ENCODE measurements around the gene TRIM7. TPM values are rescaled to one million over a fixed set of nuclear protein-coding genes. Genes with fewer than 3 reads are reported as not detected.
A peak's percentile ranks its signal among the peaks of the same experiment; 100 is the strongest.
"Not testable (repeated sequence)": the region's sequence is repeated elsewhere in the genome, so short reads cannot be mapped to it uniquely, and the experiment has no call there.

Gene TRIM7
- total RNA-seq, 1 donor from 2014 or later: 2.7 TPM

GRCh38 chr5:181173420-181174342, 31.3 kb downstream of the TRIM7 start:
- Mint-ChIP-seq H3K4me3 (peak overlapping the region; percentile 85), H3K4me1 (peaks cover 37% of the 10 kb centered on the region), H3K27ac (peak overlapping the region; percentile 91), H3K27me3 (peaks cover 43% of the 10 kb centered on the region), H3K36me3 (ENCODE audit: low read depth) (peaks cover 3% of the 10 kb centered on the region), H3K9me3 (no peaks in the 10 kb centered on the region)
- intact Hi-C loops (cut with micrococcal nuclease): loop anchor here (1.0 to 2.0 kb wide), 4 partner anchors 9 to 49 kb away; partner anchors contain the start of gene TRIM41
- peak; percentile 88 for DNase-seq

DNA sequence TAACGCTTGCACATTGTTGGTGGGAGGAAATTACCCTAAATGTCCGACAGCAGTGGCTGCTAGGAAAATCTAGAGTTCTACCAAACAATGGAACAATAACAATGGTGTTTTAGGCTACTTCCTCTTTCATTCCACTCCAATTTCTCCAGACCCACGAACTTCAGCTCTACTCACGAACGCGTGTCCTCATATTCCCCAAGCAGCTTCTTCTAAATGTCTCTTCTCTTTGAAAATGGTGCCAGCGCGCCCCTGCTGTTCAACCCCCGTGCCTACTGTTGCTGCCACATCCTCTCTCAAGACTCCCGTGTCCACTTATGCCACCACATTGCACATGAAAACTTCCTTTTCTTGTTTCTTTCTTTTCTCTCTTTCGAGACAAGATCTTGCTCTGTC, 32.0 kb downstream of the TRIM7 start:
- intact Hi-C loops (cut with micrococcal nuclease): loop anchor here (1.0 to 2.0 kb wide), 4 partner anchors 9 to 50 kb away; partner anchors contain the start of gene TRIM41
- no peaks in the 10 kb centered on the region for H3K9me3 Mint-ChIP-seq
- peaks cover 3% of the 10 kb centered on the region for H3K36me3 Mint-ChIP-seq (ENCODE audit: low read depth)
- H3K27ac Mint-ChIP-seq: peak overlapping the region; percentile 91
- peaks cover 47% of the 10 kb centered on the region for H3K27me3 Mint-ChIP-seq
- peak overlapping the region; percentile 85 for H3K4me3 Mint-ChIP-seq
- peaks cover 41% of the 10 kb centered on the region for H3K4me1 Mint-ChIP-seq
- DNase-seq: no peak

DNA sequence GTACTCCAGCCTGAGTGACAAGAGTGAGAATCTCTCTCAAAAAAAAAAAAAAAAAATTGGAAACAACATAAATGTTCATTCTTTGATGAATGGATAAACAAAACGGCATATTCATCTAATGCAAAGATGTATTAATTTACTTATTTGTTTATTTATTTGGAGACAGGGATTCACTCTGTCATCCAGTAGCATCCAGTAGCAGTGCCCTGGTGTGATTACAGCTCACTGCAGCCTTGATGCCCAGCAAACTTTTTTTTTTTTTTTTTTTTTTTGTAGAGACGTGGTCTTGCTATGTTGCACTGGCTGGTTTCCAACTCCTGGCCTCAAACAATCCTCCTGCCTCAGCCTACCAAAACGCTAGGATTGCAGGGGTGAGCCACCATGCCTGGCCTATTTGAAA, 33.2 kb downstream of the TRIM7 start:
- peaks cover 57% of the 10 kb centered on the region for H3K27me3 Mint-ChIP-seq
- DNase-seq: no peak
- H3K4me1 Mint-ChIP-seq: peaks cover 51% of the 10 kb centered on the region
- no peak overlapping the region for H3K27ac Mint-ChIP-seq
- peak overlapping the region; percentile 26 for H3K4me3 Mint-ChIP-seq
- no peaks in the 10 kb centered on the region for H3K9me3 Mint-ChIP-seq
- H3K36me3 Mint-ChIP-seq (ENCODE audit: low read depth): peaks cover 3% of the 10 kb centered on the region
- intact Hi-C loops (cut with micrococcal nuclease): loop anchor here (2.0 kb wide), 3 partner anchors 17 to 51 kb away; partner anchors contain the start of gene TRIM41

DNA sequence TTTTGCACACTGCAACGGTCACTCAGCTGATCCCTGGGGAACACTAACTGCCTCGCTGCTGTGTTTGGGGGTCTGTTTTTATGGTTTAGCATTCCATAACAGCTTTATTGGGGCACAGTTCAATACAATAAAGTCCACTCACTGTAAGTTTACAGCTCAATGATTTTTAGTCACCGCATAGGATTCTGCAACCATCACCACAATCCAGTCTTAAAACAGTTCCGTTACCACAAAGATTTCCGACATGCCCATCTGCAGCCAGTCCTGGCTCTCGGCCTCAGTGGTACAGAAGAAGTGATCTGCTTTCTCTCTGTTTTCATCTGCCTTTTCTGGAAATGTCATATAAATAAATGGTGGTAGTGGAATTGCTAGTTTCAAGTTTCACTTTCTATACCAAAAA, 34.0 kb downstream of the TRIM7 start:
- Mint-ChIP-seq H3K27me3 (peaks cover 56% of the 10 kb centered on the region), H3K4me1 (peaks cover 55% of the 10 kb centered on the region)

GRCh38 chr5:181170237-181170825, 34.7 kb downstream of the TRIM7 start:
- DNase-seq: no peak
- H3K27me3 Mint-ChIP-seq: peaks cover 59% of the 10 kb centered on the region
- peaks cover 3% of the 10 kb centered on the region for H3K36me3 Mint-ChIP-seq (ENCODE audit: low read depth)
- no peaks in the 10 kb centered on the region for H3K9me3 Mint-ChIP-seq
- H3K4me1 Mint-ChIP-seq: peaks cover 59% of the 10 kb centered on the region
- intact Hi-C loops (cut with micrococcal nuclease): loop anchor here (2.0 kb wide), 1 partner anchor 46 kb away; no protein-coding TSS in a partner anchor
- H3K4me3 Mint-ChIP-seq: peak overlapping the region; percentile 75
- peak overlapping the region; percentile 68 for H3K27ac Mint-ChIP-seq

More for the DNA sequence above, 34.0 kb downstream of the TRIM7 start:
- H3K27ac Mint-ChIP-seq: peak overlapping the region; percentile 41
- intact Hi-C loops (cut with micrococcal nuclease): loop anchor here (2.0 kb wide), 1 partner anchor 46 kb away; no protein-coding TSS in a partner anchor
- peak overlapping the region; percentile 75 for H3K4me3 Mint-ChIP-seq
- H3K36me3 Mint-ChIP-seq (ENCODE audit: low read depth): peaks cover 3% of the 10 kb centered on the region
- no peak for DNase-seq
- H3K9me3 Mint-ChIP-seq: no peaks in the 10 kb centered on the region

- not testable (repeated sequence) for H3K36me3 Mint-ChIP-seq (ENCODE audit: low read depth); H3K9me3 Mint-ChIP-seq
- peak; percentile 88 for DNase-seq
- peak overlapping the region; percentile 68 for H3K27ac Mint-ChIP-seq
- peak overlapping the region; percentile 75 for H3K4me3 Mint-ChIP-seq
- intact Hi-C loops (cut with micrococcal nuclease): loop anchor here (2.0 to 10.0 kb wide), 3 partner anchors 47 to 117 kb away; no protein-coding TSS in a partner anchor
- H3K4me1 Mint-ChIP-seq: peaks cover 60% of the 10 kb centered on the region
- peaks cover 59% of the 10 kb centered on the region for H3K27me3 Mint-ChIP-seq
Measured at GRCh38 chr5:181169459-181170236, 35.3 kb downstream of the TRIM7 start.

DNA sequence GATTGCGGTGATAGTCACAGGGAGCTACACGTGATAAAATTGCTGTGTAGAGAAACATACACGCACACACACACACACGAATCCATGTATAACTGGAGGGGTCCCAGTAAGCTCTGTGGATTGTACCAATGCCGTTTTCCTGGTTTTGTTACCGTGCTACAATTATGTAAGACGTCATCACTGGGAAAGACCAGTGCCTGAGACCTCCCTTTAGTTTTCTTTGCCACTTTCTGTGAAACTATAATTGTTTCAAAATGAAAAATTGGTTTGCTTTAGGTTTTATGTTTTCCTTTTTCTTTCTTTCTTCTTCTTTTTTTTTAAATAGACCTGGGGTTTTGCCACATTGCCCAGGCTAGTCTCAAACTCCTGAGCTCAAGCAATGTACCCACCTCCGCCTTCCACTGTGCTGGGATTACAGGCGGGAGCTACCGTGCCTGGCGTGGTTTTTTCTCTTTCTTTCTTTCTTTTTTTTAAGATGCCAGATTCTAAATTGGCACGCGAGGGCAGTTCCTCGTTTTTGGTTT, 36.3 kb downstream of the TRIM7 start:
- DNase-seq: no peak
- H3K36me3 Mint-ChIP-seq (ENCODE audit: low read depth): peaks cover 3% of the 10 kb centered on the region
- peaks cover 61% of the 10 kb centered on the region for H3K4me1 Mint-ChIP-seq
- H3K27ac Mint-ChIP-seq: peak overlapping the region; percentile 60
- peak overlapping the region; percentile 5 for H3K4me3 Mint-ChIP-seq
- peaks cover 3% of the 10 kb centered on the region for H3K9me3 Mint-ChIP-seq
- intact Hi-C loops (cut with micrococcal nuclease): loop anchor here (5.0 to 10.0 kb wide), 2 partner anchors 64 to 116 kb away; no protein-coding TSS in a partner anchor
- peaks cover 60% of the 10 kb centered on the region for H3K27me3 Mint-ChIP-seq

DNA sequence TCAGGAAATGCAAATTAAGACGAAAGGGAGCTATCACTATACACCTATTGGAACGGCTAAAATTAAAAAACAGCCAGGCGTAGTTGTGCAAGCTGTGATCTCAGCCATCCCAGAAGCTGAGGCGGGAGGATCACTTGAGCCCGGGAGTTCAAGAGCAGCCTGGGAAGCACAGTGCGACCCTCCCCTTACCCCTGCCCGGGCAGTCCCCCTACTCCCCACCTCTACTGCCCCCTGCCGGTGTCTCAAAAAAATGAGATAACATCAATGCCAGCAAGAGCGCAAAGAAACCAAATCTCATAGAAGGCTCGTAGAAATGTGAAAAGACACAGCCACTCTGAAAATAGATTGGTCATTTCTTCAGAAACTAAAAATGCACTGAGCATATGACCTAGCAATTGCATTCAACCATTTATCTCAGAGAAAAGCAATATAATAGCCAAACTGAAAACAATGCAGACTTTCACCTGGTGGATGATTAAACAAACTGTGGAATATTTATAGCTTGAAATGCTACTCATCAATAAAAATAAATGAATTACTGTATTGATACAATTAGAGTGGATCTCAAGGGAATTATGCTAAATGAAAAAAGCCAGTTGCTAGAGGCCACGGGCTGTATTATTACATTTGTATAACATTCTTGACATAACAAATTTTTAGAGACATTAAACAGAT, 37.0 kb downstream of the TRIM7 start:
- H3K27ac Mint-ChIP-seq: no peak overlapping the region

GRCh38 chr5:181166812-181167733, 37.9 kb downstream of the TRIM7 start:
- no peak for DNase-seq
- H3K4me1 Mint-ChIP-seq: peaks cover 55% of the 10 kb centered on the region
- intact Hi-C loops (cut with micrococcal nuclease): loop anchor here (5.0 to 10.0 kb wide), 2 partner anchors 62 to 115 kb away; no protein-coding TSS in a partner anchor
- peaks cover 3% of the 10 kb centered on the region for H3K36me3 Mint-ChIP-seq (ENCODE audit: low read depth)
- peaks cover 3% of the 10 kb centered on the region for H3K9me3 Mint-ChIP-seq
- peak overlapping the region; percentile 22 for H3K4me3 Mint-ChIP-seq
- H3K27ac Mint-ChIP-seq: peak overlapping the region; percentile 62
- peaks cover 52% of the 10 kb centered on the region for H3K27me3 Mint-ChIP-seq

More for the DNA sequence above, 37.0 kb downstream of the TRIM7 start:
- H3K4me3 Mint-ChIP-seq: no peak overlapping the region
- peaks cover 59% of the 10 kb centered on the region for H3K4me1 Mint-ChIP-seq
- DNase-seq: peak; percentile 78
- H3K36me3 Mint-ChIP-seq (ENCODE audit: low read depth): peaks cover 3% of the 10 kb centered on the region
- H3K9me3 Mint-ChIP-seq: peaks cover 3% of the 10 kb centered on the region
- intact Hi-C loops (cut with micrococcal nuclease): loop anchor here (5.0 to 10.0 kb wide), 2 partner anchors 63 to 116 kb away; no protein-coding TSS in a partner anchor
- H3K27me3 Mint-ChIP-seq: peaks cover 55% of the 10 kb centered on the region

- H3K9me3 Mint-ChIP-seq: peaks cover 3% of the 10 kb centered on the region
- DNase-seq: no peak
Measured at GRCh38 chr5:181164076-181164952, 40.7 kb downstream of the TRIM7 start.

GRCh38 chr5:181163487-181164075, 41.4 kb downstream of the TRIM7 start:
- no peak for DNase-seq
- peak overlapping the region; percentile 90 for H3K27ac Mint-ChIP-seq
- H3K27me3 Mint-ChIP-seq: peaks cover 28% of the 10 kb centered on the region
- peak overlapping the region; percentile 69 for H3K4me3 Mint-ChIP-seq
- H3K4me1 Mint-ChIP-seq: peaks cover 50% of the 10 kb centered on the region
- peaks cover 3% of the 10 kb centered on the region for H3K9me3 Mint-ChIP-seq
- intact Hi-C loops (cut with micrococcal nuclease): loop anchor here (10.0 kb wide), 1 partner anchor 59 kb away; no protein-coding TSS in a partner anchor
- no peaks in the 10 kb centered on the region for H3K36me3 Mint-ChIP-seq (ENCODE audit: low read depth)

More at GRCh38 chr5:181164076-181164952, 40.7 kb downstream of the TRIM7 start:
- Mint-ChIP-seq H3K4me3 (peak overlapping the region; percentile 69), H3K4me1 (peaks cover 54% of the 10 kb centered on the region), H3K36me3 (ENCODE audit: low read depth) (no peaks in the 10 kb centered on the region), H3K27me3 (peaks cover 34% of the 10 kb centered on the region), H3K27ac (peak overlapping the region; percentile 90)
- intact Hi-C loops (cut with micrococcal nuclease): loop anchor here (10.0 kb wide), 1 partner anchor 60 kb away; no protein-coding TSS in a partner anchor

All from activated CD4-positive, alpha-beta T cell treated with anti-CD3 and anti-CD28 coated beads, Interleukin-2, amount 10 ng/mL, durations not matched to agents 24 days and 14 days (primary cell).